GM23338 (cell line): ENCODE measurements around the gene SLAMF6. TPM values are rescaled to one million over a fixed set of nuclear protein-coding genes. Genes with fewer than 3 reads are reported as not detected.
"Not testable (repeated sequence)": the region's sequence is repeated elsewhere in the genome, so short reads cannot be mapped to it uniquely, and the experiment has no call there.

Experiments
- ATAC-seq: fragments of 200-7000 bp; cut with Tn5 transposase; 3 replicates; pipeline ENCODE4 v1.9.1; 2020
- DNase-seq: peaks from one replicate; pipeline ENCODE4 v3.0.0-alpha.2; 2015; ENCODE audit warnings: low spot score
- H2AFZ ChIP-seq: fragments of 200-600 bp; sonication (generic); 2 replicates; pipeline ENCODE4 v1.8.0; 2016; ENCODE audit warnings: antibody characterized with exemption, mild to moderate bottlenecking, moderate library complexity
- H3F3A ChIP-seq: fragments of 200-600 bp; sonication (generic); replicated peaks from 2 replicates; pipeline ENCODE4 v1.8.0; 2017; ENCODE audit warnings: antibody characterized with exemption, mixed run types, low read depth
- H3K27ac ChIP-seq: fragments of 200-600 bp; sonication (generic); 2 replicates; pipeline ENCODE4 v1.6.1; 2016; ENCODE audit warnings: low read depth
- H3K27me3 ChIP-seq: fragments of 200-600 bp; sonication (generic); 2 replicates; pipeline ENCODE4 v1.8.0; 2016; ENCODE audit warnings: mild to moderate bottlenecking, mixed run types, moderate library complexity; ENCODE audit not compliant: insufficient read depth
- H3K36me3 ChIP-seq: fragments of 200-600 bp; sonication (generic); 2 replicates; pipeline ENCODE4 v1.8.0; 2016; ENCODE audit warnings: mild to moderate bottlenecking; ENCODE audit not compliant: insufficient read depth
- H3K4me1 ChIP-seq: fragments of 200-600 bp; sonication (generic); 2 replicates; pipeline ENCODE4 v1.8.0; 2016; ENCODE audit warnings: mild to moderate bottlenecking, moderate library complexity; ENCODE audit not compliant: insufficient read depth
- H3K4me2 ChIP-seq: fragments of 200-600 bp; sonication (generic); 2 replicates; pipeline ENCODE4 v1.7.1; 2017; ENCODE audit warnings: mixed run types
- H3K4me3 ChIP-seq: fragments of 200-600 bp; sonication (generic); 2 replicates; pipeline ENCODE4 v1.6.1; 2016; ENCODE audit warnings: mixed run types
- H3K79me2 ChIP-seq: fragments of 200-600 bp; sonication (generic); replicated peaks from 2 replicates; pipeline ENCODE4 v1.8.0; 2017; ENCODE audit warnings: mild to moderate bottlenecking; ENCODE audit not compliant: insufficient read depth
- H3K9me2 ChIP-seq: fragments of 200-600 bp; sonication (generic); 2 replicates; pipeline ENCODE4 v1.8.0; 2017; ENCODE audit not compliant: insufficient read depth
- H4K20me1 ChIP-seq: fragments of 200-600 bp; sonication (generic); replicated peaks from 2 replicates; pipeline ENCODE4 v1.8.0; 2017; ENCODE audit warnings: mild to moderate bottlenecking; ENCODE audit not compliant: insufficient read depth
- H3K27ac Mint-ChIP-seq: 2 replicates; pipeline ENCODE4 v1.8.0; 2020; ENCODE audit warnings: inconsistent platforms, mild to moderate bottlenecking, moderate library complexity, mixed read lengths
- H3K27me3 Mint-ChIP-seq: 3 replicates; pipeline ENCODE4 v1.8.0; 2022; ENCODE audit warnings: low read depth, mild to moderate bottlenecking, moderate library complexity, mixed read lengths, inconsistent platforms; ENCODE audit not compliant: insufficient read depth, poor library complexity
- H3K36me3 Mint-ChIP-seq: 3 replicates; pipeline ENCODE4 v1.8.0; 2021; ENCODE audit warnings: low read depth, mild to moderate bottlenecking, inconsistent platforms, moderate library complexity, mixed read lengths
- H3K4me1 Mint-ChIP-seq: 3 replicates; pipeline ENCODE4 v1.8.0; 2020; ENCODE audit warnings: mild to moderate bottlenecking, inconsistent platforms, mixed read lengths
- H3K4me3 Mint-ChIP-seq: 3 replicates; pipeline ENCODE4 v1.8.0; 2021; ENCODE audit warnings: moderate library complexity, mild to moderate bottlenecking, inconsistent platforms, mixed read lengths
- H3K9me3 Mint-ChIP-seq: 3 replicates; pipeline ENCODE4 v1.8.0; 2020; ENCODE audit warnings: moderate library complexity, mild to moderate bottlenecking, inconsistent platforms, mixed read lengths
- CREB1 ChIP-seq: fragments of 250-450 bp; sonication (Bioruptor Pico); IDR thresholded peaks from 2 replicates; pipeline ENCODE4 v1.5.0; 2020; ENCODE audit warnings: low read depth, mild to moderate bottlenecking, moderate library complexity
- CTCF ChIP-seq, 2 experiments: fragments of 200-600 bp in 1 of 2; sonication (generic) in 1 of 2; conservative IDR thresholded peaks; 2 replicates each; pipeline versions ENCODE4 v1.5.1 to v1.6.1; 2016 to 2017; ENCODE audit warnings: antibody characterized with exemption in 2 of 2, low read depth in 2 of 2, mild to moderate bottlenecking in 2 of 2, moderate library complexity in 1 of 2
- ETS1 ChIP-seq: IDR thresholded peaks from 2 replicates; pipeline ENCODE4 v1.6.1; 2016; ENCODE audit warnings: antibody characterized with exemption
- EZH2 ChIP-seq: fragments of 200-600 bp; sonication (generic); IDR thresholded peaks from one replicate; pipeline ENCODE4 v1.8.0; 2017; ENCODE audit warnings: antibody characterized with exemption, mild to moderate bottlenecking, low read depth; ENCODE audit not compliant: unreplicated experiment
- EZH2phosphoT487 ChIP-seq: fragments of 200-600 bp; sonication (generic); IDR thresholded peaks from one replicate; pipeline ENCODE4 v1.8.1; 2018; ENCODE audit warnings: antibody characterized with exemption; ENCODE audit not compliant: unreplicated experiment
- POLR2AphosphoS5 ChIP-seq: IDR thresholded peaks from 2 replicates; pipeline ENCODE4 v1.6.1; 2016; ENCODE audit warnings: antibody characterized with exemption, low read depth
- ZNF114 ChIP-seq: fragments of 250-450 bp; sonication (Bioruptor Pico); IDR thresholded peaks from 2 replicates; pipeline ENCODE4 v1.5.0; 2020; ENCODE audit warnings: mild to moderate bottlenecking, moderate library complexity
- ZNF462 ChIP-seq: fragments of 250-450 bp; sonication (Bioruptor Pico); IDR thresholded peaks from 2 replicates; pipeline ENCODE4 v1.5.0; 2020; ENCODE audit warnings: mild to moderate bottlenecking, moderate library complexity
- polyA plus RNA-seq: library from polyadenylated mRNA; unstranded; fragments of >200 nt; fragmentation: Nextera tagmentation; extraction: Ambion mirVana; gene quantifications from 2 replicates; pipeline ENCODE4 v1.2.1, GENCODE V29; 2016
- total RNA-seq: library from RNA; depleted of rRNA; stranded (reverse); fragments of >200 nt; shearing (Covaris generic); gene quantifications from 2 replicates; pipeline ENCODE4 v1.2.3, GENCODE V29; 2014

Gene SLAMF6
- total and polyA plus RNA-seq, 2 experiments from 2014 or later = not detected

- not testable (repeated sequence) for H3K79me2 ChIP-seq, H3F3A ChIP-seq, H3K4me1 ChIP-seq, H3K4me3 ChIP-seq, H3K27me3 Mint-ChIP-seq, ATAC-seq, DNase-seq, H2AFZ ChIP-seq, H3K9me2 ChIP-seq, H3K27me3 ChIP-seq, H3K4me1 Mint-ChIP-seq, H3K27ac Mint-ChIP-seq, H3K27ac ChIP-seq, H4K20me1 ChIP-seq, H3K4me2 ChIP-seq, H3K36me3 ChIP-seq, H3K4me3 Mint-ChIP-seq
- Mint-ChIP-seq H3K9me3 (peaks cover 40% of the 10 kb centered on the region), H3K36me3 (peaks cover 27% of the 10 kb centered on the region)
Observed at GRCh38 chr1:160479091-160479490, 44.0 kb downstream of the SLAMF6 start.

- Mint-ChIP-seq H3K36me3 (peaks cover 4% of the 10 kb centered on the region; the same call in 1 of the 3 replicates), H3K27me3 (no peaks in the 10 kb centered on the region), H3K4me1 (no peaks in the 10 kb centered on the region), H3K9me3 (peaks cover 12% of the 10 kb centered on the region; the same call in 2 of the 3 replicates), H3K4me3 (no peak overlapping the region), H3K27ac (no peak overlapping the region)
- Histone ChIP-seq H3K27me3 (no peaks in the 10 kb centered on the region), H3K36me3 (no peaks in the 10 kb centered on the region), H3K4me3 (no peak overlapping the region), H3K27ac (no peak overlapping the region), H4K20me1 (no peaks in the 10 kb centered on the region), H3K9me2 (peaks cover 13% of the 10 kb centered on the region), H3K4me2 (no peak overlapping the region), H2AFZ (no peak overlapping the region), H3K4me1 (no peaks in the 10 kb centered on the region), H3F3A (no peaks in the 10 kb centered on the region), H3K79me2 (no peaks in the 10 kb centered on the region)
- TF ChIP-seq ETS1 = no peak
- no peak for TF ChIP-seq CREB1 (CRISPR knock-in tag)
- no peak for TF ChIP-seq ZNF462
- TF ChIP-seq POLR2AphosphoS5 = no peak
- no peak for TF ChIP-seq EZH2phosphoT487
- no peak for TF ChIP-seq ZNF114 (CRISPR knock-in tag)
- TF ChIP-seq CTCF (conservative IDR thresholded peaks at IDR 0.05; ENCODE audit: low read depth in 2 of 2) = no peak
- no peak for TF ChIP-seq EZH2
- DNase-seq = no peak
- ATAC-seq = no peak
Observed at GRCh38 chr1:160474392-160475242, 48.4 kb downstream of the SLAMF6 start.
